NCI-H1048 (cell line): Measurements from ENCODE around the gene MRPL21.

Experiments
- DNase-seq: peaks from one replicate; lab custom pipeline; 2025; lab: John Stamatoyannopoulos, UW

MRPL21 gene

GRCh38 chr11:68903288-68904247, at the start of gene MRPL21, which contains the start of gene IGHMBP2:
Gene MRPL21, minus strand, starts transcription at chr11:68903832. Its CDS starts 22 bp downstream, at chr11:68903810.
Gene IGHMBP2, plus strand, starts transcription at chr11:68903891. Its CDS starts 62 bp downstream, at chr11:68903953.
- peak; percentile 76 for DNase-seq

- DNase-seq = no peak
These were observed 47.1 kb upstream of the MRPL21 start for GRCh38 chr11:68950762-68951161.

- no peak for DNase-seq
These were observed 46.6 kb upstream of the MRPL21 start for GRCh38 chr11:68950270-68950669.

- no peak for DNase-seq
These were observed 45.3 kb upstream of the MRPL21 start for GRCh38 chr11:68948935-68949334.

- no peak for DNase-seq
These were observed 44.9 kb upstream of the MRPL21 start for GRCh38 chr11:68948496-68948895.

GRCh38 chr11:68947151-68947550, 43.5 kb upstream of the MRPL21 start:
- DNase-seq = no peak

- DNase-seq = no peak
These were observed 42.9 kb upstream of the MRPL21 start for GRCh38 chr11:68946416-68947090.

- DNase-seq = no peak
These were observed 39.2 kb upstream of the MRPL21 start for GRCh38 chr11:68942751-68943271.

- DNase-seq = no peak
These were observed 38.5 kb upstream of the MRPL21 start for GRCh38 chr11:68942095-68942620.

- no peak for DNase-seq
These were observed 37.9 kb upstream of the MRPL21 start for GRCh38 chr11:68941324-68942094.

GRCh38 chr11:68940651-68941323, 37.2 kb upstream of the MRPL21 start:
- DNase-seq = no peak

- no peak for DNase-seq
These were observed 36.2 kb upstream of the MRPL21 start for GRCh38 chr11:68939583-68940555.

GRCh38 chr11:68938816-68939582, 35.4 kb upstream of the MRPL21 start:
- no peak for DNase-seq

GRCh38 chr11:68938088-68938487, 34.5 kb upstream of the MRPL21 start:
- DNase-seq = no peak

- DNase-seq = no peak
These were observed 33.3 kb upstream of the MRPL21 start for GRCh38 chr11:68936676-68937620.

GRCh38 chr11:68936358-68936636, 32.7 kb upstream of the MRPL21 start:
- no peak for DNase-seq

- DNase-seq = no peak
These were observed 32.1 kb upstream of the MRPL21 start for GRCh38 chr11:68935516-68936357.
